RWPE2 (cell line): ENCODE results near the gene TGM1.

Experiments used
- ATAC-seq: fragments of 200-7000 bp; cut with Tn5 transposase; 3 replicates; pipeline ENCODE4 v1.9.1; 2021; ENCODE audit warnings: low read depth
- DNase-seq: peaks from one replicate; pipeline ENCODE4 v3.0.0-alpha.2; 2020; ENCODE audit warnings: low spot score
- H3K27ac ChIP-seq: fragments of 450-650 bp; 2 replicates; pipeline ENCODE4 v1.5.1; 2017; ENCODE audit warnings: mild to moderate bottlenecking; ENCODE audit not compliant: poor library complexity, severe bottlenecking
- H3K27me3 ChIP-seq: fragments of 250-450 bp; sonication (Bioruptor Pico); 2 replicates; pipeline ENCODE4 v1.5.1; 2021; ENCODE audit warnings: mild to moderate bottlenecking, moderate library complexity; ENCODE audit not compliant: insufficient read depth, poor library complexity, severe bottlenecking
- H3K36me3 ChIP-seq: fragments of 250-450 bp; sonication (Bioruptor Pico); 2 replicates; pipeline ENCODE4 v1.5.1; 2020; ENCODE audit warnings: low read depth, mild to moderate bottlenecking, moderate library complexity
- H3K4me1 ChIP-seq: fragments of 250-450 bp; sonication (Bioruptor Pico); 2 replicates; pipeline ENCODE4 v1.5.1; 2021; ENCODE audit warnings: mild to moderate bottlenecking, moderate library complexity; ENCODE audit not compliant: insufficient read depth, poor library complexity, severe bottlenecking
- H3K4me3 ChIP-seq: fragments of 250-450 bp; sonication (Bioruptor Pico); 2 replicates; pipeline ENCODE4 v1.5.1; 2021; ENCODE audit warnings: mild to moderate bottlenecking, moderate library complexity; ENCODE audit not compliant: severe bottlenecking
- H3K9me3 ChIP-seq: fragments of 250-450 bp; sonication (Bioruptor Pico); 2 replicates; pipeline ENCODE4 v1.5.1; 2021; ENCODE audit warnings: mild to moderate bottlenecking, moderate library complexity; ENCODE audit not compliant: severe bottlenecking
- TF ChIP-seq, protein P1 (sequence below): fragments of 450-650 bp; IDR thresholded peaks from one replicate; pipeline ENCODE4 v1.5.1; 2017; ENCODE audit warnings: mild to moderate bottlenecking, moderate library complexity; ENCODE audit not compliant: poor library complexity, severe bottlenecking

TGM1 gene

DNA sequence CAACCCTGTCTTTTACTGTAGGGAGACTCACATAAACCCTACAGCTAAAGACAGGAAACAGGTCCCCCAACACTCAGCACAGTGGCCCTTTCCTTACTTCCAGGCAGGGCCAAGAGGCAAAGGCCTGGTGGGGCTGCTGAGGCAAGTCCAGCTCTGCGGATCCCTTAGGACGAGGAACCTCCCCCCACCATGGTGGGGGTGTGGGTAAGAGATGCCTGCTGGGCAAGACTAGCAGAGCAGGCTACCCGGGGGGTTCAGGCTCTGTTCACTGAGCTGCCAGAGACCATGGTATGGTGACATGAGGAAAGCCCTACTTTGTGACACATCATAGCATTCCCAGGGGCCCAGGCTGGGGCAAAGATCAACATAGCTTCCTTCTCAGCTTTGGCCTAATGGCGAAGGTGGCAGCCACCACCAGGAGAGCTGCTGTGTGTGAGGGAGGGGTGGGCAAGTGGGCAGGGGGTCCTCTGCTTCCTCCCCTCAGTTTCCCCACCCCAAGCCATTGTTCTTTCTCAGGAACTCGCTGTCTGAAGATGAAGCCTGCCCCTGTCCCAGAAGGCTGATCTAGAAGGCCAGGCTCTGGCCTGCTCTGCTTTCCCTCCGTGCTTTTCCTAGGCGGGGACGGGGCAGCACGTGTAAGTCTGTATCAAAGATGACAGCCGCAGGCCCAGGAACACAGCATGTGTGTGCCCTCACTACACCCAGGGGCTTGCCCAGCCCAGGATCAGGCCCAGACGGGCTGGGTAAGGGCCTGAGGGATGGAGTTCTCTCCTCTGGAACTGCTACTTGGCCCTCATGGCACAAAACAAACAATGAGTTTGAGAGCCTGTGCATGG, 10.5 kb downstream of the TGM1 start:
- Histone ChIP-seq H3K36me3 (peaks cover 48% of the 10 kb centered on the region), H3K27ac (no peak overlapping the region), H3K9me3 (no peaks in the 10 kb centered on the region), H3K27me3 (no peaks in the 10 kb centered on the region), H3K4me1 (no peaks in the 10 kb centered on the region), H3K4me3 (no peak overlapping the region)
- ATAC-seq = no peak
- TF ChIP-seq, protein P1, sequence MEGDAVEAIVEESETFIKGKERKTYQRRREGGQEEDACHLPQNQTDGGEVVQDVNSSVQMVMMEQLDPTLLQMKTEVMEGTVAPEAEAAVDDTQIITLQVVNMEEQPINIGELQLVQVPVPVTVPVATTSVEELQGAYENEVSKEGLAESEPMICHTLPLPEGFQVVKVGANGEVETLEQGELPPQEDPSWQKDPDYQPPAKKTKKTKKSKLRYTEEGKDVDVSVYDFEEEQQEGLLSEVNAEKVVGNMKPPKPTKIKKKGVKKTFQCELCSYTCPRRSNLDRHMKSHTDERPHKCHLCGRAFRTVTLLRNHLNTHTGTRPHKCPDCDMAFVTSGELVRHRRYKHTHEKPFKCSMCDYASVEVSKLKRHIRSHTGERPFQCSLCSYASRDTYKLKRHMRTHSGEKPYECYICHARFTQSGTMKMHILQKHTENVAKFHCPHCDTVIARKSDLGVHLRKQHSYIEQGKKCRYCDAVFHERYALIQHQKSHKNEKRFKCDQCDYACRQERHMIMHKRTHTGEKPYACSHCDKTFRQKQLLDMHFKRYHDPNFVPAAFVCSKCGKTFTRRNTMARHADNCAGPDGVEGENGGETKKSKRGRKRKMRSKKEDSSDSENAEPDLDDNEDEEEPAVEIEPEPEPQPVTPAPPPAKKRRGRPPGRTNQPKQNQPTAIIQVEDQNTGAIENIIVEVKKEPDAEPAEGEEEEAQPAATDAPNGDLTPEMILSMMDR = no peak
- no peak for DNase-seq

DNA sequence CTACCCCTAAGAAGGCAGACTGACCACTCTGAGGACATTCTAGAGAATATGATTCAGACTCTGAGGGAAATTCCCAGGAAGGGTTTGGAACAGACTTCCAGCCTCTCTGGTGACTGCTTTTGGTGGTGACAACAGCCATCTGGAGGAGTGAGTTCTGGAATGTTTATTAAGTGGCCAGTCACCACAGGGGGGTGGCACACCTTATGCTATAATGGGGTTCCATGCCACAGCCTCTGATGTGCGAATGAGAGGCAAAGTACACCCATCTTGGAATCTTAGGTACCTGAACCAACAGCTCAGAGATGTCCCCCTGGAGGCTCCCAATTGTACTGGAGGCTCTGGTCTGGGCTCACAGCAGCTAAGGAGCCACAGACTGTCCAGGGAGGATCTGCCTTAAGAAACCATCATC, 11.1 kb downstream of the TGM1 start:
- no peak overlapping the region for H3K27ac ChIP-seq

DNA sequence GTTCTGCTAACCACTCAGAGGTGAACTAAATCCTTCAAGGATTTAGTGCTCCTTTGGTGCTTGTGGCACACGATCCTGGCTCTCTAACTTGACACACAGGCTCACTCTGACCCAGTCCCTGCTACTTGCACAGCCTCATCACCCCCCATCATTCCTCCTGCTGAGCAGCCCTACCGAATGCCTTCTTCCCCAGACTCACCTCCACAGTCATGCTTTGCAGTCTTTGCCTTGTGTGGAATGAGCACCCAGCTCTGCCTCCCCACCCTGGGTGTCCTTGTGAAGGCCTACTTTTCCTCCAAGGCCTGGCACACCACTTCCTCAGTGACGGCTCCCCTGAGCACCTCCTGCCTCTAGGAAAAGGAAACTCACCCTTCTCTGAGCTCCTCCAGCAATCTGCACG, 12.6 kb downstream of the TGM1 start:
- Histone ChIP-seq H3K4me3 (no peak overlapping the region), H3K9me3 (no peaks in the 10 kb centered on the region), H3K36me3 (peaks cover 34% of the 10 kb centered on the region), H3K27ac (no peak overlapping the region), H3K4me1 (no peaks in the 10 kb centered on the region), H3K27me3 (no peaks in the 10 kb centered on the region)
- DNase-seq (no peak), ATAC-seq (no peak)
- TF ChIP-seq, protein P1 = no peak

More for the DNA sequence above, 11.1 kb downstream of the TGM1 start:
- Histone ChIP-seq H3K4me1 (no peaks in the 10 kb centered on the region), H3K9me3 (no peaks in the 10 kb centered on the region), H3K4me3 (no peak overlapping the region), H3K36me3 (peaks cover 41% of the 10 kb centered on the region), H3K27me3 (no peaks in the 10 kb centered on the region)
- ATAC-seq = peak; percentile 21; the same call in 1 of the 3 replicates
- DNase-seq = no peak
- TF ChIP-seq, protein P1 = no peak

DNA sequence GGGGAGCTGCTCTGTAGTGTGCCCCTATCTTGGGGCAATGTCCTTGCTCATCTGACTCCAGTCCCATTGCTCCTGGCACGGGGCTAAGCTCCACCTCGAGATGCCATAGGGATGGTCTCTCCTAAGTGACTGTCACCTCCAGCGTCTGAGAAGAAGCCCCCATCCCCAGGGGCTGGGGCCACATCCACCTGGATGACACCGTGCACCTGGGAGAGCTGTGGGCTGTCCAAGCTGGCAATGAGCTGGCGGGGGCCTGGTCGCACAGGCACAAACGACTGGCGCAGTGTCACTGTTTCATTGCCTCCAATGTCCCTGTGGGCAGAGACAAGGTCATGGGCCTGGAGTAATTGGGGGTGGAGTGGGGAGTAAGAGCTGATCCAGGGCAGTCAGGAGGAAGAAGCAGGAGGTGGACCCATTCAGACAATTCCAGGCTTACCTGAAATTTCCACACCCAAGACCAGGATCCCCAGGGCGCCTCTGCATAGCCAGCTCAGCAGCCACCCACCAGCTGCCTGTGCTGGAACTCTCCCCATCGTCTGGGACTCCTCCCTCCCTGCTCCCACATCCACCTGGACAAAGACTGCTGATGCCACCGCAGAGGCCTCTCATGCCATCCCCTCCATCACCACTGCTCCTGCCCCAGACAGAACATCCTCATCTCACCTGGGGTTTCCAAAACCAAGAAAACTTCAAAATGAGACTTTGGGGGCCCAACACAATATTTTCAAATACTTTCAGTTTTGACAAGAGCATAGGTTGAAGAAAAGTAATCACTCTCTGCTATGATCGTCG, 13.6 kb downstream of the TGM1 start:
- H3K27me3 ChIP-seq = no peaks in the 10 kb centered on the region
- ATAC-seq = no peak; the same call in 2 of the 3 replicates
- no peaks in the 10 kb centered on the region for H3K4me1 ChIP-seq
- no peak overlapping the region for H3K4me3 ChIP-seq
- TF ChIP-seq, protein P1 = no peak
- peaks cover 28% of the 10 kb centered on the region for H3K36me3 ChIP-seq
- H3K27ac ChIP-seq = no peak overlapping the region
- DNase-seq = no peak
- H3K9me3 ChIP-seq = no peaks in the 10 kb centered on the region
